Glutamatergic neuron (in vitro differentiated cells): ENCODE results near the gene HAO2. TPM values are rescaled to one million over a fixed set of nuclear protein-coding genes. Genes with fewer than 3 reads are reported as not detected.

ENCODE experiments used
- DNase-seq: peaks from one replicate; pipeline ENCODE4 v3.0.0; 2022
- H3K27ac Mint-ChIP-seq: one replicate; pipeline ENCODE4 v1.8.0; 2020; ENCODE audit warnings: mild to moderate bottlenecking, mixed read lengths, inconsistent platforms; ENCODE audit not compliant: unreplicated experiment
- H3K27me3 Mint-ChIP-seq: one replicate; pipeline ENCODE4 v1.8.0; 2020; ENCODE audit warnings: mild to moderate bottlenecking, moderate library complexity, mixed read lengths, inconsistent platforms; ENCODE audit not compliant: unreplicated experiment
- H3K36me3 Mint-ChIP-seq: one replicate; pipeline ENCODE4 v1.8.0; 2020; ENCODE audit warnings: mild to moderate bottlenecking, mixed read lengths, inconsistent platforms; ENCODE audit not compliant: unreplicated experiment
- H3K4me1 Mint-ChIP-seq: one replicate; pipeline ENCODE4 v1.8.0; 2020; ENCODE audit warnings: mild to moderate bottlenecking, low read depth, mixed read lengths, inconsistent platforms; ENCODE audit not compliant: unreplicated experiment
- H3K4me3 Mint-ChIP-seq: one replicate; pipeline ENCODE4 v1.8.0; 2020; ENCODE audit warnings: mild to moderate bottlenecking, mixed read lengths, inconsistent platforms; ENCODE audit not compliant: unreplicated experiment
- H3K9me3 Mint-ChIP-seq: one replicate; pipeline ENCODE4 v1.8.0; 2020; ENCODE audit warnings: mild to moderate bottlenecking, moderate library complexity, mixed read lengths, inconsistent platforms; ENCODE audit not compliant: unreplicated experiment
- CTCF ChIP-seq: fragments of 200-600 bp; sonication (generic); IDR thresholded peaks from one replicate; pipeline ENCODE4 v1.5.0; 2021; ENCODE audit not compliant: partially characterized antibody, unreplicated experiment
- total RNA-seq: library from RNA; stranded (reverse); fragmentation: NEBNext Ultra II Directional; extraction: Animal tissue kit (Norgen Biotek cat#: 25700); gene quantifications from one replicate; pipeline ENCODE4 v1.2.1, GENCODE V29; 2021; ENCODE audit not compliant: unreplicated experiment

Gene HAO2
- total RNA-seq, 1 donor from 2014 or later, result not detected

- H3K27ac Mint-ChIP-seq, result no peak overlapping the region
- no peak for DNase-seq
Measured at GRCh38 chr1:119336848-119337247, 31.7 kb upstream of the HAO2 start.

GRCh38 chr1:119338004-119338403, 30.6 kb upstream of the HAO2 start:
- no peak for TF ChIP-seq CTCF
- no peaks in the 10 kb centered on the region for H3K9me3 Mint-ChIP-seq
- no peaks in the 10 kb centered on the region for H3K4me1 Mint-ChIP-seq
- H3K36me3 Mint-ChIP-seq, result no peaks in the 10 kb centered on the region
- H3K27me3 Mint-ChIP-seq, result no peaks in the 10 kb centered on the region
- no peak overlapping the region for H3K4me3 Mint-ChIP-seq
- H3K27ac Mint-ChIP-seq, result no peak overlapping the region
- DNase-seq, result no peak

More at GRCh38 chr1:119336848-119337247, 31.7 kb upstream of the HAO2 start:
- Mint-ChIP-seq H3K4me3 (no peak overlapping the region), H3K9me3 (no peaks in the 10 kb centered on the region), H3K4me1 (no peaks in the 10 kb centered on the region), H3K27me3 (no peaks in the 10 kb centered on the region), H3K36me3 (no peaks in the 10 kb centered on the region)
- TF ChIP-seq CTCF, result no peak

- no peak for TF ChIP-seq CTCF
- Mint-ChIP-seq H3K27me3 (no peaks in the 10 kb centered on the region), H3K36me3 (no peaks in the 10 kb centered on the region), H3K9me3 (no peaks in the 10 kb centered on the region), H3K27ac (no peak overlapping the region), H3K4me3 (no peak overlapping the region), H3K4me1 (no peaks in the 10 kb centered on the region)
- DNase-seq, result no peak
Measured at GRCh38 chr1:119338757-119339156, 29.8 kb upstream of the HAO2 start.

GRCh38 chr1:119340861-119341261, 27.7 kb upstream of the HAO2 start:
- Mint-ChIP-seq H3K4me1 (no peaks in the 10 kb centered on the region), H3K27me3 (no peaks in the 10 kb centered on the region), H3K27ac (no peak overlapping the region), H3K4me3 (no peak overlapping the region), H3K36me3 (no peaks in the 10 kb centered on the region), H3K9me3 (no peaks in the 10 kb centered on the region)
- no peak for TF ChIP-seq CTCF
- no peak for DNase-seq

GRCh38 chr1:119341372-119341947, 27.1 kb upstream of the HAO2 start:
- Mint-ChIP-seq H3K27me3 (no peaks in the 10 kb centered on the region), H3K36me3 (no peaks in the 10 kb centered on the region), H3K4me3 (no peak overlapping the region), H3K9me3 (no peaks in the 10 kb centered on the region), H3K4me1 (no peaks in the 10 kb centered on the region), H3K27ac (no peak overlapping the region)
- no peak for DNase-seq
- no peak for TF ChIP-seq CTCF
